ENCODE measurements around the gene STARD10.

DNA sequence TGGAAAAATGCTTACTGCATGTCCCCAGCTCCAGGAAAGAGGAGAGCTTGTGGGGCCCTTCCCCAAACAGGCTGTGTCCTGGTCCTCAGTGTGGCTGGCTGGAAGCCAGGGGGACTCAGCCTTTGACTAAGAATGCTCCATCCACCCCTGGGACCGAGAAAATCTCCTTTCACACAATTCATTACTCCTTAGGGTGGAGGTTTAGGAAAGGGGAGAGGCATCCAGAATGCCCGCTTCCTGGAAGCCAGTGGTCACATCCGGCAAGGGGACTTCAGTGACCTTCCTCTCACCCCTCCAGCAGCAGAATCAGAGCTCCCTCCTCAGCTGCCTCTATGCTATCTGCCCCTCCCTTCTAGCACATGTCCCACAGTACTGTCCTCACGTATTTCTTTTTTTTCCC, 42.3 kb upstream of the STARD10 start:
- no peak for TF ChIP-seq CTCF (IDR thresholded peaks at IDR 0.05)
- no peak for TF ChIP-seq RCOR1 (IDR thresholded peaks at IDR 0.05; ENCODE audit: low read depth, low read length)
- TF ChIP-seq POLR2A (IDR thresholded peaks at IDR 0.05; ENCODE audit: low read length), result no peak
- TF ChIP-seq, protein P1, sequence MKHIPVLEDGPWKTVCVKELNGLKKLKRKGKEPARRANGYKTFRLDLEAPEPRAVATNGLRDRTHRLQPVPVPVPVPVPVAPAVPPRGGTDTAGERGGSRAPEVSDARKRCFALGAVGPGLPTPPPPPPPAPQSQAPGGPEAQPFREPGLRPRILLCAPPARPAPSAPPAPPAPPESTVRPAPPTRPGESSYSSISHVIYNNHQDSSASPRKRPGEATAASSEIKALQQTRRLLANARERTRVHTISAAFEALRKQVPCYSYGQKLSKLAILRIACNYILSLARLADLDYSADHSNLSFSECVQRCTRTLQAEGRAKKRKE (CRISPR knock-in tag; IDR thresholded peaks at IDR 0.05; ENCODE audit: low read depth), result no peak
- TF ChIP-seq ZFP36 (IDR thresholded peaks at IDR 0.05; ENCODE audit: borderline replicate concordance, partially characterized antibody), result no peak
- TF ChIP-seq RAD21 (conservative IDR thresholded peaks at IDR 0.05 in 1 of 2, IDR thresholded peaks at IDR 0.05 in 1 of 2), result no peak
- no peak for TF ChIP-seq RARB (CRISPR knock-in tag; IDR thresholded peaks at IDR 0.05)
- no peak for TF ChIP-seq EP300 (IDR thresholded peaks at IDR 0.05)
- TF ChIP-seq CHD4 (IDR thresholded peaks at IDR 0.05; ENCODE audit: borderline replicate concordance), result no peak
- no peak for TF ChIP-seq CBX2 (IDR thresholded peaks at IDR 0.05; ENCODE audit: borderline replicate concordance, low read depth)
- no peak for TF ChIP-seq PHF8 (IDR thresholded peaks at IDR 0.05; ENCODE audit: borderline replicate concordance, low read depth)
- TF ChIP-seq, protein P2, sequence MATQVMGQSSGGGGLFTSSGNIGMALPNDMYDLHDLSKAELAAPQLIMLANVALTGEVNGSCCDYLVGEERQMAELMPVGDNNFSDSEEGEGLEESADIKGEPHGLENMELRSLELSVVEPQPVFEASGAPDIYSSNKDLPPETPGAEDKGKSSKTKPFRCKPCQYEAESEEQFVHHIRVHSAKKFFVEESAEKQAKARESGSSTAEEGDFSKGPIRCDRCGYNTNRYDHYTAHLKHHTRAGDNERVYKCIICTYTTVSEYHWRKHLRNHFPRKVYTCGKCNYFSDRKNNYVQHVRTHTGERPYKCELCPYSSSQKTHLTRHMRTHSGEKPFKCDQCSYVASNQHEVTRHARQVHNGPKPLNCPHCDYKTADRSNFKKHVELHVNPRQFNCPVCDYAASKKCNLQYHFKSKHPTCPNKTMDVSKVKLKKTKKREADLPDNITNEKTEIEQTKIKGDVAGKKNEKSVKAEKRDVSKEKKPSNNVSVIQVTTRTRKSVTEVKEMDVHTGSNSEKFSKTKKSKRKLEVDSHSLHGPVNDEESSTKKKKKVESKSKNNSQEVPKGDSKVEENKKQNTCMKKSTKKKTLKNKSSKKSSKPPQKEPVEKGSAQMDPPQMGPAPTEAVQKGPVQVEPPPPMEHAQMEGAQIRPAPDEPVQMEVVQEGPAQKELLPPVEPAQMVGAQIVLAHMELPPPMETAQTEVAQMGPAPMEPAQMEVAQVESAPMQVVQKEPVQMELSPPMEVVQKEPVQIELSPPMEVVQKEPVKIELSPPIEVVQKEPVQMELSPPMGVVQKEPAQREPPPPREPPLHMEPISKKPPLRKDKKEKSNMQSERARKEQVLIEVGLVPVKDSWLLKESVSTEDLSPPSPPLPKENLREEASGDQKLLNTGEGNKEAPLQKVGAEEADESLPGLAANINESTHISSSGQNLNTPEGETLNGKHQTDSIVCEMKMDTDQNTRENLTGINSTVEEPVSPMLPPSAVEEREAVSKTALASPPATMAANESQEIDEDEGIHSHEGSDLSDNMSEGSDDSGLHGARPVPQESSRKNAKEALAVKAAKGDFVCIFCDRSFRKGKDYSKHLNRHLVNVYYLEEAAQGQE (IDR thresholded peaks at IDR 0.05), result no peak
- TF ChIP-seq HDAC2 (IDR thresholded peaks at IDR 0.05), result no peak
- TF ChIP-seq BHLHE40 (IDR thresholded peaks at IDR 0.05; ENCODE audit: low read depth, low read length), result no peak
